ENCODE data around the gene CCZ1B.
A peak's percentile ranks its signal among the peaks of the same experiment; 100 is the strongest.
"Not testable (repeated sequence)": the region's sequence is repeated elsewhere in the genome, so short reads cannot be mapped to it uniquely, and the experiment has no call there.

Gene CCZ1B

GRCh38 chr7:6842278-6842921, 16.3 kb upstream of the CCZ1B start:
- not testable (repeated sequence) for H3K4me3 Mint-ChIP-seq, H3K36me3 Mint-ChIP-seq, H3K27ac Mint-ChIP-seq, H3K9me3 Mint-ChIP-seq, H3K4me1 Mint-ChIP-seq
- H3K27me3 Mint-ChIP-seq, result peaks cover 11% of the 10 kb centered on the region

GRCh38 chr7:6837081-6837480, 11.0 kb upstream of the CCZ1B start:
- H3K36me3 Mint-ChIP-seq, H3K4me3 Mint-ChIP-seq, H3K4me1 Mint-ChIP-seq, H3K27ac Mint-ChIP-seq, H3K9me3 Mint-ChIP-seq: not testable (repeated sequence)
- H3K27me3 Mint-ChIP-seq, result peaks cover 18% of the 10 kb centered on the region

GRCh38 chr7:6835521-6835920, 9.4 kb upstream of the CCZ1B start:
- peaks cover 11% of the 10 kb centered on the region for H3K27me3 Mint-ChIP-seq
- not testable (repeated sequence) for H3K27ac Mint-ChIP-seq, H3K4me3 Mint-ChIP-seq, H3K36me3 Mint-ChIP-seq, H3K9me3 Mint-ChIP-seq, H3K4me1 Mint-ChIP-seq

GRCh38 chr7:6833636-6834035, 7.6 kb upstream of the CCZ1B start:
- Mint-ChIP-seq H3K36me3 (no peaks in the 10 kb centered on the region), H3K9me3 (no peaks in the 10 kb centered on the region), H3K4me1 (no peaks in the 10 kb centered on the region), H3K27ac (no peak overlapping the region), H3K4me3 (no peak overlapping the region), H3K27me3 (peaks cover 9% of the 10 kb centered on the region)

GRCh38 chr7:6831018-6831725, 5.1 kb upstream of the CCZ1B start:
- Mint-ChIP-seq H3K27me3 (peaks cover 6% of the 10 kb centered on the region), H3K27ac (no peak overlapping the region), H3K9me3 (no peaks in the 10 kb centered on the region), H3K36me3 (no peaks in the 10 kb centered on the region), H3K4me1 (no peaks in the 10 kb centered on the region), H3K4me3 (no peak overlapping the region)

GRCh38 chr7:6830026-6830425, 4.0 kb upstream of the CCZ1B start:
- H3K36me3 Mint-ChIP-seq, H3K9me3 Mint-ChIP-seq, H3K27me3 Mint-ChIP-seq, H3K4me1 Mint-ChIP-seq, H3K27ac Mint-ChIP-seq, H3K4me3 Mint-ChIP-seq: not testable (repeated sequence)

- H3K27me3 Mint-ChIP-seq, H3K4me1 Mint-ChIP-seq, H3K27ac Mint-ChIP-seq, H3K36me3 Mint-ChIP-seq, H3K4me3 Mint-ChIP-seq, H3K9me3 Mint-ChIP-seq: not testable (repeated sequence)
Measured at GRCh38 chr7:6829616-6830015, 3.5 kb upstream of the CCZ1B start.

GRCh38 chr7:6827180-6827579, 1.1 kb upstream of the CCZ1B start:
- H3K4me3 Mint-ChIP-seq, result peak overlapping the region; percentile 64
- H3K27ac Mint-ChIP-seq, H3K9me3 Mint-ChIP-seq, H3K36me3 Mint-ChIP-seq, H3K27me3 Mint-ChIP-seq, H3K4me1 Mint-ChIP-seq: not testable (repeated sequence)

- not testable (repeated sequence) for H3K36me3 Mint-ChIP-seq, H3K4me1 Mint-ChIP-seq, H3K9me3 Mint-ChIP-seq, H3K27me3 Mint-ChIP-seq
- Mint-ChIP-seq H3K27ac (peak overlapping the region; percentile 68), H3K4me3 (peak overlapping the region; percentile 77)
Measured at GRCh38 chr7:6825236-6826125, 594 bp downstream of the CCZ1B start.

- not testable (repeated sequence) for H3K4me3 Mint-ChIP-seq
Measured at GRCh38 chr7:6821622-6822021, 4.5 kb downstream of the CCZ1B start.

GRCh38 chr7:6815470-6815869, 10.6 kb downstream of the CCZ1B start:
- not testable (repeated sequence) for H3K4me1 Mint-ChIP-seq, H3K27ac Mint-ChIP-seq, H3K27me3 Mint-ChIP-seq, H3K36me3 Mint-ChIP-seq, H3K4me3 Mint-ChIP-seq, H3K9me3 Mint-ChIP-seq

More at GRCh38 chr7:6821622-6822021, 4.5 kb downstream of the CCZ1B start:
- not testable (repeated sequence) for H3K36me3 Mint-ChIP-seq, H3K9me3 Mint-ChIP-seq, H3K27me3 Mint-ChIP-seq, H3K4me1 Mint-ChIP-seq, H3K27ac Mint-ChIP-seq

- H3K36me3 Mint-ChIP-seq, H3K4me3 Mint-ChIP-seq, H3K4me1 Mint-ChIP-seq, H3K27me3 Mint-ChIP-seq, H3K9me3 Mint-ChIP-seq, H3K27ac Mint-ChIP-seq: not testable (repeated sequence)
Measured at GRCh38 chr7:6813011-6813410, 13.1 kb downstream of the CCZ1B start.

- not testable (repeated sequence) for H3K4me1 Mint-ChIP-seq, H3K4me3 Mint-ChIP-seq, H3K36me3 Mint-ChIP-seq, H3K27me3 Mint-ChIP-seq, H3K9me3 Mint-ChIP-seq, H3K27ac Mint-ChIP-seq
Measured at GRCh38 chr7:6807959-6808358, 18.1 kb downstream of the CCZ1B start.

GRCh38 chr7:6807393-6807918, 18.6 kb downstream of the CCZ1B start:
- not testable (repeated sequence) for H3K4me1 Mint-ChIP-seq, H3K4me3 Mint-ChIP-seq, H3K27ac Mint-ChIP-seq, H3K27me3 Mint-ChIP-seq, H3K9me3 Mint-ChIP-seq, H3K36me3 Mint-ChIP-seq

GRCh38 chr7:6800331-6800730, 25.7 kb downstream of the CCZ1B start:
- not testable (repeated sequence) for H3K36me3 Mint-ChIP-seq, H3K27me3 Mint-ChIP-seq, H3K9me3 Mint-ChIP-seq, H3K4me1 Mint-ChIP-seq, H3K4me3 Mint-ChIP-seq, H3K27ac Mint-ChIP-seq

- H3K9me3 Mint-ChIP-seq, H3K27ac Mint-ChIP-seq, H3K4me1 Mint-ChIP-seq, H3K36me3 Mint-ChIP-seq, H3K4me3 Mint-ChIP-seq, H3K27me3 Mint-ChIP-seq: not testable (repeated sequence)
Measured at GRCh38 chr7:6799887-6800286, 26.2 kb downstream of the CCZ1B start.

Data from activated naive CD4-positive, alpha-beta T cell treated with anti-CD3 and anti-CD28 coated beads, Interleukin-2, amount 50 U/mL, for 24 hours (primary cell).